NCI-H2107 (cell line): ENCODE results near the gene HERC4.
"Not testable (repeated sequence)": the region's sequence is repeated elsewhere in the genome, so short reads cannot be mapped to it uniquely, and the experiment has no call there.

Experiments
- DNase-seq: peaks from one replicate; lab custom pipeline; 2025; lab: John Stamatoyannopoulos, UW

Gene HERC4

DNA sequence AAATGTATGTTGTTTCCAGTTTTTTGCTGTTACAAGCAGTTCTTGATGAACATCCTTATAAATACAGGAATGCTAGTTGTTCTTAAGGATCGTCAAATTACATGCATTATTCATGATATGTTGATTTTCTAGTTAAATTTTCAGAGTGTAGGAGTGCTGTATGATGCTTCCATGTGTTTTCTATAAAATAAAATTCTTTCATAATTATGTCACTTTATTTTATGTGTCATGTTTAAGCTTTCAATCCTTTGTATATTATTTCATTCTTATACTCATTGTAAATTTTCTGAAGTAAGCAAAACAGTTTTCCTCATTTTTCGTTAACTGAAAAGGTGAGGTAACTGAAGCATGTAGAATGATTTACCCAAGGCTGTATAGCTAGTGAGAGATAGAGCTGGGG, 17.4 kb upstream of the HERC4 start:
- no peak for DNase-seq

DNA sequence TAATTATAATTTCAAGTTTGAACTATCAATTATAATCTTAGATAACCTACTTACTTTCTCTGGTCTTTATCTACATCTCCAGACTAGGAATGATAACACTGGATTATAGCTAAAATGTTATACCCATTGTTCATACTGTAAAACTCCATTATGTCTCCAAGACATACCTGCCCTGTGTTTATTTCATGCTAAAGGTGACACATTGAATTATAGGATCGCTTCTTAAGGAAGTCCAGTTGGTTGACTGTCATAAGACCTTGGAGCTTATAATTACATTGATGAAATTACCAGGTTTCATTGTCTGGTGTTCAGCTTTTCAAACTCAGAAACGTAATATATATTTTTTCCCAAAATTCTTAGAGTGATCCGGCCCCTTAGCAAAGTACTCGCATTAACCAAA, 15.5 kb upstream of the HERC4 start:
- no peak for DNase-seq

DNA sequence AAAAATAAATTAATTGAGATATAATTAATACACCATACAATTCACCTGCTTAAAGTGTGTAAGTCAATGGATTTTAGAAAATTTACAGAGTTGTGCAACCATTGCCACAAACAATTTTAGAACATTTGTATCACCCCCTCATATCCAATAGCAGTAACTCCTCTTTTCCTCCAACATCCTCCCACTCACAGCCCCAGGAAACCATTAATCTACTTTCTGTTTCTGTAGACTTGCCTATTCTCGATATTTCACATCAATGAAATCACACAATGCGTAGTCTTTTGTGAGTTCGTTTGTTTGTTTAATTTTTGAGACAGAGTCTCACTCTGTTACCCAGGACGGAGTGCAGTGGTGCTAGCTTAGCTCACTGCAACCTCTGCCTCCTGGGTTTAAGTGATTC, 13.7 kb upstream of the HERC4 start:
- DNase-seq = no peak

DNA sequence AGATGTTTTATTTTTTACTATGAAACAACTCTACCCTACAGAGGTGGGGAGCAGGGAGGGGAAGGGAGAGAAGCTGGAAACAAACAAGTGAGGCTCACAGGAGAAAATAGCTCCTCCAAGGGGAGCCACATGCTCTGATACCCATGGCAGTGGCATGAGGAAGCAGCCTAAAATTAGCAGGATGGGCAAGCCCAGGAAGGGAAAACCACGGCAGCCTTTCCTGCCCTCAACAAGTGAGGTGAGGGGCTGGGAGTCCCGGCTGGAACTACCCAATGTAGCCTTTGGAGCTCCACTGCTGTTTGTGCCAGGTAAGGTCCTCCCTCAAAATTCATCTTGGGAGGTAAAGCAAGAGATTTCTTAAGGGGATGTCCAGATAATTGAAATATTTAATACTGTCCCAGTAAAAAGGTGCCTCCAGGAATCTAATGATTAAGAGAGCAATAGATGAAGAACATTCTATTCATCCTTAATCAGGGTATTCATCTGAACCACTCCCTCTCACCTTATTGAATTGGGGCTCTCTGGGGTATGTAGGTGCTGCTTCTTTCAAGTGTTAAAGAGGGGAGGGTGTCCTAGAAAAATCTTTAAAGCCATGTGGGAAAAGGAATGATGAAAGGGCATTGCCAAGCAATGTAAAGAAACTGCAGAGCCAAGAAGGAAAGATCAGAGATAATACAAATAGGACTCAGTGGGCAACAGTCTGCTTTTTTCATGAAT, 12.8 kb upstream of the HERC4 start:
- DNase-seq = no peak

DNA sequence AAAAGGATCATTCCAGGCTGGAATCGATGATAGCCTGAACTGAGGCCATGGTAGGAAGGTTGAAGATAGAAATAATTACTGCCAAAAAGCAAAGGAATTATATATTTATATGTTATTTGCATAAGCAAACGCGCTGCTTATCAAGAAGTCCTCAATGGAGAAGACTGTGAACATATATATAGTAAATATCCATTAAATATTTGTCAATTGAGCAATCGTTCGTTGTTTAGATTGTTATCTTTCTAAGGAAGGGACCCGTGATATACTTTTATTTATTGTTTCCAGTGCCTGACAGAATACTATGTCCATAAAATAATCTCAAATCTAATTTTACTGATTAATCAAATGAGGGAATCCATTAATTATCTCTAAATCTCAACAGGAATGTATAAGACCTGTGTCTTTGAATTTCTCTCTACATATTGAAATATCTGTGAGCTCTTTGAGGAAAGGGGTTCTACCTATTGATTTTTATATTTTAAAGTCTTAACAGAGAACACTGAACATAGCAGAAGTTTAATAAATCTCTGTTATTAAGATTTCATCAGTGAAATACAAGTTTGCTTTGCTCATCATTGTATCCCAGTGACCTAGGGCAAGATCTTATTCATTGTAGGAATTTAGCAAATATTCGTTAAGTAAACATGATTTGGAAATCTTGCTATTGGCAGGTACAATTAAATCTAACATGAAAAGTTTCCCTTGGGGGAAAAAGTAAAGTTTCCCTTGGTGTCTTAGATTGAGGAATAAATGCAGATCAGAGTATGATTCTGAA, 12.0 kb upstream of the HERC4 start:
- DNase-seq = no peak

DNA sequence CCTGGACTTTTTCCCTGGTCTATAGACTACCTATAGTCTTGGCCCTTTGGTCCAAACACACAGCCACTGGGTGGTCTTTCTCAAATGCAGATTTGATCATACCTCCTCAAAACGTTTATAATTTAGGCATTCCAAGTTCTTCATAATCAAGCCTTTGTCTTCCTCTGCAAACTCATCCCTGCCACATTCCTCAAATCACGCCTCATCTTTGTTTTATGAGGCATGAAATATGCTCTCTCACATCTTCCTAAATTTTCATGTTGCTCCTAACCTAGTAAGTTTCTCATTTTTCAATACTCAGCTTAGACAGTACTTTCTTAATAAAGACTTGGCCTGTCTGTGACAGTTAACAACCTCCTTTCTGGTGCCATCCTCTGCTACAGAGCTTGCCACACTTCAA, 10.9 kb upstream of the HERC4 start:
- no peak for DNase-seq

DNA sequence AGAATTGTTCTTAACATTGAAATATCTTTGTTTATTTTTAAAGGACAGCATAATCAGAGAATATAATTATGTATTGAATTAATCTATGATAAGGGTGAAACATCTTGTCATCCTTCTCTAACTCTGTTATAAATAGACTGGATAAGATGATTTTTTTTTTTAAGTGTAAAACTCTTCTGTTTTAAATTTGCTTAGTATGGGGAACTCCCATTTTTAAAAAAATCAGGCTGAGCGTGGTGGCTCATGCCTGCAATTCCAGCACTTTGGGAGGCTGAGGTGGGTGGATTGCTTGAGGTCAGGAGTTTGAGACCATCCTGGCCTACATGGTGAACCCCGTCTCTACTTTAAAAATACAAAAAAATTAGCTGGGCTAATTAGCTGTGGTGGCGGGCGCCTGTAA, 9.4 kb upstream of the HERC4 start:
- no peak for DNase-seq

DNA sequence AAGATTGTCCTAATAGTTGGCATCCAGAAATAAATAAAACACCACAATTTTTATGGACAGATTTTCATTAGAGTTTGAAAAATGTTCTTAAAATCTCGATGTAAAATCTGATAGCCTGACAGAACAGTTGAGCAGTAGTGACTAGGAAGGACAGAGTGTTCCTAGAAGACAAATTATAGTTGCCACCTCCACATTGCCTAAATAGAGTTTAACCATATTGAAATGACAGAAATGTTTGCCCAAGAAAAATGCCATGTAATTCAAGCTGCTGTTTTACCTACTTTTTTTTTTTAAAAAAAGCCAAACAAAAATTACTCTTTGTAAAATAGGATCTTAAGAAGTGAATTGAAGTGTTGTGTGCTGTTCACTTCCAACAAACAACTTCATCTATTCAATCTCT, 8.9 kb upstream of the HERC4 start:
- DNase-seq = no peak

DNA sequence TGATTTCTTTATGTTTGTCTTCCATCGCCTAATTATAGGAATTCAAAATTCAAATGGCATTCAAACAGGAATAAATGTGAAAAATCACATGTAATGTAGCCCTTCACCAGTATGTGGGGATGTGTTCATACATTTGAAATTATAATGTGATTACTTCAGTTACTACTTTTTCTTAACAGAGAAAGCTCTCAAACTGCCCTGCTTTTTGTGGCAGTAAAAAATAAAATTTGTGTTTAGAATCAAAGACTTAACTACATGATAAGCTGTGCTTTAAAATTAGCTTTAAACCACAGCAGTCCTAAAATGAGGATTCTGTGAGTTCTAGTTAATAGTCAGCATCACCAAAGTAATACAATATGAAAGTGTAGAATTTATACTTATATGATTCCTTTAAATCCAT, 7.8 kb upstream of the HERC4 start:
- DNase-seq = no peak

DNA sequence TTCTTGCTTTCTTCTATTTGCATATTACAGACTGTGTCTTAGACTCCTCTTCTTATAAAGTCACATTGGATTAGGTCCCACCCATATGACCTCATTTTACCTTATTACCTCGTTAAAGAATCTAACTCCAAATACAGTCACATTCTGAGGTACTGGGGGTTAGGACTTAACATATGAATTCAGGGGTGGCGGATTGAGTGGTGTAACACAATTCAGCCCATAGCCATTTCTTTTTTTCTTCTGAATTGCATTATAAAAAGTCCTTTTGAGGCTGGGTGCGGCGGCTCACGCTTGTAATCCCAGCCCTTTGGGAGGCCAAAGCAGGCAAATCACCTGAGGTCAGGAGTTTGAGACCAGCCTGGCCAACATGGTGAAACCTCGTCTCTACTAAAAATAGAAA, 6.8 kb upstream of the HERC4 start:
- DNase-seq = no peak

DNA sequence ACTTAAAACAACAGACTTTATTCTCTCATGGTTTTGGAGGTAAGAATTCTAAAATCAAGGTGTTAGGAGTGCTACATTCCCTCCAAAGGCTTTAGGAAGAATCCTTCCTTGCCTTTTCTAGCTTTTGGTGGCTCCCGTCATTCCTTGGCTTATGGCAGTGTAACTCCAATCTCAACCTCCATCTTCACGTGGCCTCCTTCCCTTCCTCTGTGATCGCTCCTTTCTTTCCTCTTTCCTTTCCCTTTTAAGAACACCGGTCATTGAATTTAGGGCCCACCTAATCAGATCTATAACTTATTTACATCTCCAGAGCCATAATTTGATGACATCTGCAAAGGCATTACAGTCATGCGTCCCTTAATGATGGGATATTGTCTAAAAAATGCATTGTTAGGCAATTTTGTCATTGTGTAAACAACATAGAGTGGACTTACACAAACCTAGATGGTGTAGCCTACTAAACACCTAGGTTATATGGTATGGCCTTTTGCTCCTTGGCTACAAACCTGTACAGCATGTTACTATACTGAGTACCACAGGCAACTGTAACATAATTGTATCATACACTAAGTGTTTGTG, 5.9 kb upstream of the HERC4 start:
- DNase-seq = no peak

DNA sequence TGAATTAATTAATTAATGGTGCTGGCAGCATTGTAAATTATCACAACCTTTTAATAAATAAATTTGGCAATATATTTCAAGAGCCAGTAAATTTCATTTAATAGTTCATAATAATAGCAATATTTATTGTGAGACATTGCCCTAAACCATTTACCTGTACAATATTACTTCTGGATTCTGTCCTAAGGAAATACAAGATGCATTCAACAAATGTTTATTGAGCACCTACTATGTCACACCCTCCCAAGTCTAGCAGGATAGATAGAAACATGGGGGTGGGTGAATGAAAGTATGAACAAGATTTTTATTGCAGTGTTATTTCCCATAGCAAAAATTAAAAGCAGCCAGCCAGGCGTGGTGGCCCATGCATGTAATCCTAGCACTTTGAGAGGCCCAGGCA, 4.4 kb upstream of the HERC4 start:
- DNase-seq = no peak

DNA sequence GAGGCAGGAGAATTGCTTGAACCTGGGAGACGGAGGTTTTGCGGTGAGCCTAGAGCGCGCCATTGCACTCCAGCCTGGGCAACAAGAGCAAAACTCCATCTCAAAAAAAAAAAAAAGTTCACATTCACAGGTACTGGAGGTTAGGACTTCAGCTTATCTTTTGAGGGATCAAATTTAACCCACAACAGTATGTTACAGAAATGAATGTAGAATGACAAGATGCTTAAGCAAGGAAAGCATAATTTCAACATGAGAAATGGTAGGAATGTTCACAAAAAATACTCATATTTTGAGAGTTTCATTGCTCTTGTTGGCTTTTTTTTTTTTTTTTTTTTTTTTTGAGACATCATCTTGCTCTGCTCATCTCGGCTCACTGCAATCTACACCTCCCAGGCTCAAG, 1.9 kb upstream of the HERC4 start:
- DNase-seq = no peak

DNA sequence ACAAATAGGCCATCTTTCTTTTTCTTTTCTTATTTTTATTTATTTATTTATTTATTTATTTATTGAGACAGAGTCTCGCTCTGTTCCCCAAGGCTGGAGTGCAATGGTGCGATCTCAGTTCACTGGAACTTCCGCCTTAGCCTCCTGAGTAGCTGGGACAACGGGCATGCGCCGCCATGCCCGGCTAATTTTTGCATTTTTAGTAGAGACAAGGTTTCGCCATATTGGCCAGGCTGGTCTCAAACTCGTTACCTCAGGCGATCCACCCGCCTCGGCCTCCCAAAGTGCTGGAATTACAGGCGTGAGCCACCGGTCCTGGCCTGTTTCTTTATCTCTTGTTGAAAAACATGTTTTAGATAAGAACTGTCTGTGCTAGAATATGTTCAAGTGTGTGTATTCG, 998 bp upstream of the HERC4 start:
- not testable (repeated sequence) for DNase-seq

DNA sequence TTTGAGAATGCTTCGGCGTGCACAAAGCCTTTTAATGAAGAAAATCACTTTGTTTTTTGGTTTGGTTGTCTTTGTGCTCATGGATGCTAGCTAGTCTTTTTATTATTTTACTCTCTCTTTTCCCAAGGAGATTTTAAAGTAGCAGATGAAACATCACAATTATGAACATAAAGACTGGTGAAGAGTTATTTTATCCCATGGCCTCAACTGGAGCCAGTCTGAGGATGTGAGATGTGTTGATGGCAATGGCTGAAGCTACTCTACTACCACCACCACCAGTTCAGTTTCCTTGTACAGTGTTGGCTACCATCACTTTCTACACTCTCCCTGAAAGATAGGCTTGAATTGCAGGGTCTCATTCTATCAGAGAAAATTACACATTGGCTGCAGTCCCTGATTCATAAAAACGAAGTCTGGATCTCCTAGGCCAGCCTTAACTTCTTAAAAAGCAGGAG, 494 bp upstream of the HERC4 start:
- DNase-seq = no peak

DNA sequence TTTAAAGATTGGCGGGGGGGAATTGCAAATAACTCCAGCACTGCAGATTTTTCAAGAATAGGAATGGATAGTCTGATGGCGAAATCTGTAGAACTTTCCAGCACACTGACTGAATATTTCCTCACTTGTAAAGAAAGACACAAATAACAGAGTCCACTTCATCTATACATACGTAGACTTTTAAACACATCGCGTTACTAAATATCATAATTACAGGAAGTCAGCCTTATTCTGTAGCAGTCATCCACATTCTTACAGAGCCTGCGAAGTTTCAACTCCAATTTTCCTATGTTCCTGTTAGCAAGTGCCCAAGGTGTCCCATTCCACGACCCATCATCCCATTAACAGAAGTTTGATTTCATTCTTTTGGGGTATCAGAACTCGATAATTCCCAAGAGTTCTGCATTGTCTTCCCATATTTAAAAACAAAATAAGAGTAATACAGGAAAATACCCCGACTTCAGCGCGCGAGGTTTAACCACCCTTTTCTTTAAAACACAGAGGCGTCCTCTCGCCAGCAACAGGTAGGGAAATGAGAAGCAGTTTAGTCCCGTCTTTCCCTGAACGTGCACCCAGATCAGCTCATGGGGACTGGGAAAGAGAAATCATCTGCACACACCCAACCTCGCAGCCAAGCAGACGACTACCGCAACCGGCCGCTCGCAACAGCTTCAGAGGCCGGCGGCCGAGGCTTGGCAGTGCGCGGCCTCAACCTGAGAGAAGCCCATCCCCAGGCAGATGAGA, 880 bp downstream of the HERC4 start:
- no peak for DNase-seq

DNA sequence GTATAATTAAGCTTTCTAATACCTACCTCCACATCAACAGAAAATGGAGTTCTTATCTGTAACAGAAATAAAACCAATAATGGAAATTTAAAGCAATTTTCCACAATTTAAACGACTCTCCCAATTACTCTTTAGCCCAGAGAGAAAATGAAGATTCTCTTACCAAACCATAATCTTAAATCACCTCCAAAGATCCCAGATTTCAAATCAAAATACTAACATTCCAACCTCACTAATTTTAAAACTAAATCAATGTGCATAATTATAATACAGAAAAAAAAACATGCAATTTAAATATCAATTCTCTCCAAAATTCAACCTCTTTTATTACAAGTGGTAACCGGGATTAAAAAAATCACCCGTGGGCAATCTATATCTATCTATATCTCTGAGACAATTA, 1.5 kb downstream of the HERC4 start:
- no peak for DNase-seq

DNA sequence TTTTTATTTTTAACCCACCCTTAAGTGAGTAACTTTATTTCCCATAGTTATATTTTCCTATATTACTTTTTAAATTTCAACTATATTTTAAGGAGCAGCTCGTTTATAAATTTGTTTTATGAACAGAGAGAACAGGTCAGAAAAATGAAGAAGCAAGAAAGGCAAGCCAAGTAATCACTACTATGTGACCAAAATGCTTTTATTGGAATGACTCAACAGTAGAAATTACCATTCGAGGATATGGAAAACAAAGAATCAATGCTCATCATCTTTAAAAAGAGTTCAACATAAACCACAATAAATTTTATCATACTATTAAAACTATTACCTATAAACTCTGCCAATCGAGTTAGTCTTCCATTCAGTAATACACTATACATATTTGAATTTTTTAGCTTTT, 7.6 kb downstream of the HERC4 start:
- no peak for DNase-seq

DNA sequence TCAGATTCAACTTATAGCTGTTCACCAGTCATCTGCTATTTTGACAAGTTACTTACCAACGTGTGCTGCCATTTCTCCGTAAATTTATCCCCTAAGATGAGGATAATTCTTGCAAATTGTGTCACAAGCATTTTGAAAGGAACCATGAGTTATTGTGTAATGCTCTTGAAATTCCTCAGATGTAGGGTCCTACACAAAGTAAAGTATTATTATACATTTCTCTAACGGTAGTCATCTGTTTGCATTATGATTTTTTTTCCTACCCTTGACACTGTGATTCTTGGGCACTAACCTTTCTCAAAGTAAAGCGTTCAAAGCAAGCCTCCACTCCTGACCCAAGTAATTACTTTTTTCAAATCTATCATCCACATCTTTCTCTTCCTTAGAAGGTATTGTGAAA, 8.1 kb downstream of the HERC4 start:
- no peak for DNase-seq

DNA sequence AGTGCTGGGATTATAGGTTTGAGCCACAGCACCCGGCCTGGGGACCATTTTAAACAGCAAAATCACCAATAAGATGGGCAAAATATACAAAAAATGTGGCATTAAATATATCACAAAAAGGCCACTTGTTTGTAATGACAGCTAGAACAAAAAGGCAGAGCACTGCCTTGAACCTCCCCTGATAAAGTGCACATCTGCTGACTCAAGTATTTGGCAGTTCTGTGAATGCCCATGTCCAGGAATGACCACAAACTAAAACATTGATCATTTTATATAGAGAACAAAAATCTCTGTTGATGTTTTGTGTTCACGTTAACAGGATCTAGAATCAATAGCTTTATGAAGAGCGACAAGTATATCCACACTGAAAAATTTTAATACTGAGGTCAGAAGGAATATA, 21.5 kb downstream of the HERC4 start:
- no peak for DNase-seq

DNA sequence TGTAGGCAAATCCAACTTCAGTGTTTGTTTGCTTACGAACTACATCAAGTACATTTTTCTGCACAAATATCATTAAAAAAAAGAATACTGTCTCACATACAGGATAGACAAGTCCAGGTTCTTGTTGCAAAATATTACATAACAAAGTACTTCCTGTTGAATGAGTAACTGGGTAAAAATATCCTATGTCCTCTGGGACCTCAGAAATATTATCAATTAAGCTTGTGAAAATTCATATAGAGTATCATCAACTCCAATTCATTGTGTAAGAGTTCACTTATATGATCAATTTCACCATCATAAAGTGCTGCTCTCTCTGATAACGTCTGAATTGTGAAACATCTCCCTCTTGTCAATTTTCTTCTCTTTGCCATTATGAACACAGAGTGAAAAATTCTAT, 22.6 kb downstream of the HERC4 start:
- no peak for DNase-seq

DNA sequence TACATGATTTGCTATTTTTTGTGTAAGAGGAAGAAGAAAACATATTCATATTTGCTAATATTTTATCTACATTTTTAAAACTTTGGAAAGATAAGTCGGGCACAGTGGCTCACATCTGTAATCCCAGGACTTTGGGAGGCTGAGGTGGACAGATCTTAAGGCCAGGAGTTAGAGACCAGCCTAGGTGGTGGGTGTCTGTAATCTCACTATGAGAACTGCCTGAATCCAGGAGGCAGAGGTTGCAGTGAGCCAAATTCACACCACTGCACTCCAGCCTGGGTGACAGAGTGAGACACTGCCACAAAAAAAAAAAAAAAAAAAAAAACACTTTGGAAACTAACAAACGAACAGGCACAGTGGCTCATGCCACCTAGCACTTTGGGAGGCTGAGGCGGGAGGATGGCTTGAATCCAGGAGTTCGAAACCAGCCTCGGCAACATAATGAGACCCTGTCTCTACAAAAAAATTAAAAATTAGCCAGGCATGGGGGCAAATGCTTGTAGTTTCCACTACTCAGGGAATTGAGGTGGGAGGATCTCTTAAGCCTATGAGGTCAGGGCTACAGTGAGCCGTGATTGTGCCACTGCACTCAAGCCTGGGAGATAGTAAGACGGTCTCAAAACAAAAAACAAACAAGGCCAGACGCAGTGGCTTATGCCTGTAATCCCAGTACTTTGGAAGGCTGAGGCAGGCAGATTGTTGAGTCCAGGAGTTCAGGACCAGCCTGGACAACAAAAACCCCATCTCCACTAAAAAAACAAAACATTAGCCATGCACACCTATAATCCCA, 25.6 kb downstream of the HERC4 start:
- DNase-seq = no peak
